HepG2 (cell line): ENCODE results near the gene ZNF146. TPM values are rescaled to one million over a fixed set of nuclear protein-coding genes. Genes with fewer than 3 reads are reported as not detected.

Experiments used
- ESRRA ChIP-seq: sonication (generic); formaldehyde crosslinking; IDR thresholded peaks from 2 replicates; pipeline ENCODE4 v1.5.1; 2020; ENCODE audit warnings: mild to moderate bottlenecking, low read depth, missing genetic modification reagents
- MED8 ChIP-seq: sonication (generic); formaldehyde crosslinking; IDR thresholded peaks from 2 replicates; pipeline ENCODE4 v1.8.1; 2023; ENCODE audit warnings: mild to moderate bottlenecking, missing genetic modification reagents; ENCODE audit not compliant: insufficient replicate concordance
- NFKB2 ChIP-seq: sonication (generic); formaldehyde crosslinking; IDR thresholded peaks from 2 replicates; pipeline ENCODE4 v1.4.0; 2020; ENCODE audit warnings: missing genetic modification reagents, borderline replicate concordance
- POGK ChIP-seq: sonication (generic); formaldehyde crosslinking; conservative IDR thresholded peaks from 2 replicates; pipeline ENCODE4 v1.8.0; 2022; ENCODE audit warnings: mild to moderate bottlenecking, moderate library complexity, missing genetic modification reagents
- SALL1 ChIP-seq: sonication (generic); formaldehyde crosslinking; IDR thresholded peaks from 2 replicates; pipeline ENCODE4 v1.8.0; 2022; ENCODE audit warnings: mild to moderate bottlenecking, missing genetic modification reagents
- SMAD1 ChIP-seq: sonication (generic); formaldehyde crosslinking; IDR thresholded peaks from 2 replicates; pipeline ENCODE4 v1.4.0; 2020; ENCODE audit warnings: missing genetic modification reagents, low read depth, mild to moderate bottlenecking, borderline replicate concordance
- TGIF2 ChIP-seq: IDR thresholded peaks from 2 replicates; pipeline ENCODE4 v1.6.1; 2016; ENCODE audit warnings: control low read depth, missing compliant biosample characterization
- ZNF10 ChIP-seq: sonication (generic); formaldehyde crosslinking; IDR thresholded peaks from 2 replicates; pipeline ENCODE4 v1.4.0; 2020; ENCODE audit warnings: mild to moderate bottlenecking, low read depth, missing genetic modification reagents, borderline replicate concordance
- ZNF441 ChIP-seq: sonication (generic); formaldehyde crosslinking; IDR thresholded peaks from 2 replicates; pipeline ENCODE4 v1.7.0; 2021; ENCODE audit warnings: missing genetic modification reagents, borderline replicate concordance
- ZNF691 ChIP-seq: sonication (generic); formaldehyde crosslinking; IDR thresholded peaks from 2 replicates; pipeline ENCODE4 v1.4.0; 2020; ENCODE audit warnings: missing genetic modification reagents, low read depth, mild to moderate bottlenecking, borderline replicate concordance
- ZNF841 ChIP-seq: sonication (generic); formaldehyde crosslinking; IDR thresholded peaks from 2 replicates; pipeline ENCODE4 v1.8.1; 2023; ENCODE audit warnings: missing genetic modification reagents, borderline replicate concordance
- polyA plus RNA-seq, 8 experiments: library from polyadenylated mRNA; depleted of rRNA in 3 of 8; stranded (reverse) in 7 of 8; unstranded in 1 of 8; fragments of >200 nt; fragmentation: Illumina TruSeq in 4 of 8; extraction: Trizol in 4 of 8; gene quantifications; 2 replicates each; pipeline versions ENCODE4 v1.2.1 to v1.2.3, GENCODE V29; 2011 to 2016; ENCODE audit warnings: low read depth in 4 of 8, missing spikeins in 1 of 8, mixed read lengths in 1 of 8; ENCODE audit not compliant: insufficient read depth in 1 of 8
- total RNA-seq, 5 experiments: library from RNA; depleted of rRNA; stranded (reverse); fragments of >200 nt; fragmentation: Illumina TruSeq; extraction: Trizol; gene quantifications; 2 replicates each; pipeline ENCODE4 v1.2.3, GENCODE V29; 2016; ENCODE audit warnings: low read depth in 1 of 5
- TF ChIP-seq, protein P1 (sequence below): sonication (generic); formaldehyde crosslinking; IDR thresholded peaks from 2 replicates; pipeline ENCODE4 v1.9.0; 2022; ENCODE audit warnings: low read depth, missing genetic modification reagents
- TF ChIP-seq, protein P2 (sequence below): IDR thresholded peaks from 2 replicates; pipeline ENCODE4 v1.6.1; 2016; ENCODE audit warnings: missing compliant biosample characterization, missing genetic modification reagents, borderline replicate concordance
- TF ChIP-seq, protein P3 (sequence below): sonication (generic); formaldehyde crosslinking; IDR thresholded peaks from 2 replicates; pipeline ENCODE4 v1.5.0; 2020; ENCODE audit warnings: missing genetic modification reagents
- TF ChIP-seq, protein P4 (sequence below): sonication (generic); formaldehyde crosslinking; IDR thresholded peaks from 2 replicates; pipeline ENCODE4 v1.4.0; 2020; ENCODE audit warnings: mild to moderate bottlenecking, missing genetic modification reagents, borderline replicate concordance

Gene ZNF146
- total and polyA plus RNA-seq, 2 of the 13 experiments (the other 11 are each of a cell fraction or from before 2014, with no cell fraction given): 28.4 to 52.7 TPM

- TF ChIP-seq, protein P1, sequence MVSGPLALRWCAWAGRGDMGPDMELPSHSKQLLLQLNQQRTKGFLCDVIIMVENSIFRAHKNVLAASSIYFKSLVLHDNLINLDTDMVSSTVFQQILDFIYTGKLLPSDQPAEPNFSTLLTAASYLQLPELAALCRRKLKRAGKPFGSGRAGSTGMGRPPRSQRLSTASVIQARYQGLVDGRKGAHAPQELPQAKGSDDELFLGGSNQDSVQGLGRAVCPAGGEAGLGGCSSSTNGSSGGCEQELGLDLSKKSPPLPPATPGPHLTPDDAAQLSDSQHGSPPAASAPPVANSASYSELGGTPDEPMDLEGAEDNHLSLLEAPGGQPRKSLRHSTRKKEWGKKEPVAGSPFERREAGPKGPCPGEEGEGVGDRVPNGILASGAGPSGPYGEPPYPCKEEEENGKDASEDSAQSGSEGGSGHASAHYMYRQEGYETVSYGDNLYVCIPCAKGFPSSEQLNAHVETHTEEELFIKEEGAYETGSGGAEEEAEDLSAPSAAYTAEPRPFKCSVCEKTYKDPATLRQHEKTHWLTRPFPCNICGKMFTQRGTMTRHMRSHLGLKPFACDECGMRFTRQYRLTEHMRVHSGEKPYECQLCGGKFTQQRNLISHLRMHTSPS (CRISPR knock-in tag): peak; percentile 10; the same call in 1 of the 2 replicates
- TF ChIP-seq MED8 (CRISPR knock-in tag): peak; percentile 78
- TF ChIP-seq TGIF2 (CRISPR knock-in tag): peak; percentile 88
- peak; percentile 78 for TF ChIP-seq SALL1 (CRISPR knock-in tag)
- TF ChIP-seq ESRRA: peak; percentile 93
- TF ChIP-seq ZNF10: no peak
- TF ChIP-seq ZNF441 (CRISPR knock-in tag): peak; percentile 88
- TF ChIP-seq ZNF691 (CRISPR knock-in tag): peak; percentile 41; the same call in 1 of the 2 replicates
- TF ChIP-seq, protein P2, sequence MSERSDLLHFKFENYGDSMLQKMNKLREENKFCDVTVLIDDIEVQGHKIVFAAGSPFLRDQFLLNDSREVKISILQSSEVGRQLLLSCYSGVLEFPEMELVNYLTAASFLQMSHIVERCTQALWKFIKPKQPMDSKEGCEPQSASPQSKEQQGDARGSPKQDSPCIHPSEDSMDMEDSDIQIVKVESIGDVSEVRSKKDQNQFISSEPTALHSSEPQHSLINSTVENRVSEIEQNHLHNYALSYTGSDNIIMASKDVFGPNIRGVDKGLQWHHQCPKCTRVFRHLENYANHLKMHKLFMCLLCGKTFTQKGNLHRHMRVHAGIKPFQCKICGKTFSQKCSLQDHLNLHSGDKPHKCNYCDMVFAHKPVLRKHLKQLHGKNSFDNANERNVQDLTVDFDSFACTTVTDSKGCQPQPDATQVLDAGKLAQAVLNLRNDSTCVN (CRISPR knock-in tag): 0 out of 2 replicates have a peak, but pooled peaks have one; percentile 69
- TF ChIP-seq, protein P3, sequence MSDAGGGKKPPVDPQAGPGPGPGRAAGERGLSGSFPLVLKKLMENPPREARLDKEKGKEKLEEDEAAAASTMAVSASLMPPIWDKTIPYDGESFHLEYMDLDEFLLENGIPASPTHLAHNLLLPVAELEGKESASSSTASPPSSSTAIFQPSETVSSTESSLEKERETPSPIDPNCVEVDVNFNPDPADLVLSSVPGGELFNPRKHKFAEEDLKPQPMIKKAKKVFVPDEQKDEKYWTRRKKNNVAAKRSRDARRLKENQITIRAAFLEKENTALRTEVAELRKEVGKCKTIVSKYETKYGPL (CRISPR knock-in tag): 0 out of 2 replicates have a peak, but pooled peaks have one; percentile 37
- peak; percentile 70; the same call in 1 of the 2 replicates for TF ChIP-seq SMAD1 (CRISPR knock-in tag)
- peak; percentile 79; the same call in 1 of the 2 replicates for TF ChIP-seq POGK
- no peak for TF ChIP-seq ZNF841
- TF ChIP-seq NFKB2: peak; percentile 71
- TF ChIP-seq, protein P4, sequence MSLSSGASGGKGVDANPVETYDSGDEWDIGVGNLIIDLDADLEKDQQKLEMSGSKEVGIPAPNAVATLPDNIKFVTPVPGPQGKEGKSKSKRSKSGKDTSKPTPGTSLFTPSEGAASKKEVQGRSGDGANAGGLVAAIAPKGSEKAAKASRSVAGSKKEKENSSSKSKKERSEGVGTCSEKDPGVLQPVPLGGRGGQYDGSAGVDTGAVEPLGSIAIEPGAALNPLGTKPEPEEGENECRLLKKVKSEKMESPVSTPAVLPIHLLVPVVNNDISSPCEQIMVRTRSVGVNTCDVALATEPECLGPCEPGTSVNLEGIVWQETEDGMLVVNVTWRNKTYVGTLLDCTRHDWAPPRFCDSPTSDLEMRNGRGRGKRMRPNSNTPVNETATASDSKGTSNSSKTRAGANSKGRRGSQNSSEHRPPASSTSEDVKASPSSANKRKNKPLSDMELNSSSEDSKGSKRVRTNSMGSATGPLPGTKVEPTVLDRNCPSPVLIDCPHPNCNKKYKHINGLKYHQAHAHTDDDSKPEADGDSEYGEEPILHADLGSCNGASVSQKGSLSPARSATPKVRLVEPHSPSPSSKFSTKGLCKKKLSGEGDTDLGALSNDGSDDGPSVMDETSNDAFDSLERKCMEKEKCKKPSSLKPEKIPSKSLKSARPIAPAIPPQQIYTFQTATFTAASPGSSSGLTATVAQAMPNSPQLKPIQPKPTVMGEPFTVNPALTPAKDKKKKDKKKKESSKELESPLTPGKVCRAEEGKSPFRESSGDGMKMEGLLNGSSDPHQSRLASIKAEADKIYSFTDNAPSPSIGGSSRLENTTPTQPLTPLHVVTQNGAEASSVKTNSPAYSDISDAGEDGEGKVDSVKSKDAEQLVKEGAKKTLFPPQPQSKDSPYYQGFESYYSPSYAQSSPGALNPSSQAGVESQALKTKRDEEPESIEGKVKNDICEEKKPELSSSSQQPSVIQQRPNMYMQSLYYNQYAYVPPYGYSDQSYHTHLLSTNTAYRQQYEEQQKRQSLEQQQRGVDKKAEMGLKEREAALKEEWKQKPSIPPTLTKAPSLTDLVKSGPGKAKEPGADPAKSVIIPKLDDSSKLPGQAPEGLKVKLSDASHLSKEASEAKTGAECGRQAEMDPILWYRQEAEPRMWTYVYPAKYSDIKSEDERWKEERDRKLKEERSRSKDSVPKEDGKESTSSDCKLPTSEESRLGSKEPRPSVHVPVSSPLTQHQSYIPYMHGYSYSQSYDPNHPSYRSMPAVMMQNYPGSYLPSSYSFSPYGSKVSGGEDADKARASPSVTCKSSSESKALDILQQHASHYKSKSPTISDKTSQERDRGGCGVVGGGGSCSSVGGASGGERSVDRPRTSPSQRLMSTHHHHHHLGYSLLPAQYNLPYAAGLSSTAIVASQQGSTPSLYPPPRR (CRISPR knock-in tag): peak; percentile 40; the same call in 1 of the 2 replicates
Observed at GRCh38 chr19:36214386-36215275, at the start of gene ZNF146, which contains the start of gene ZNF565 (continued).
